HG03442 (cell line): ENCODE results near the gene LRP1.

Source experiments
- ATAC-seq: cut with Tn5 transposase; IDR thresholded peaks from one replicate; pipeline ENCODE4 v1.9.1; 2021; ENCODE audit warnings: mild to moderate bottlenecking, moderate library complexity; ENCODE audit not compliant: unreplicated experiment

The LRP1 gene

DNA sequence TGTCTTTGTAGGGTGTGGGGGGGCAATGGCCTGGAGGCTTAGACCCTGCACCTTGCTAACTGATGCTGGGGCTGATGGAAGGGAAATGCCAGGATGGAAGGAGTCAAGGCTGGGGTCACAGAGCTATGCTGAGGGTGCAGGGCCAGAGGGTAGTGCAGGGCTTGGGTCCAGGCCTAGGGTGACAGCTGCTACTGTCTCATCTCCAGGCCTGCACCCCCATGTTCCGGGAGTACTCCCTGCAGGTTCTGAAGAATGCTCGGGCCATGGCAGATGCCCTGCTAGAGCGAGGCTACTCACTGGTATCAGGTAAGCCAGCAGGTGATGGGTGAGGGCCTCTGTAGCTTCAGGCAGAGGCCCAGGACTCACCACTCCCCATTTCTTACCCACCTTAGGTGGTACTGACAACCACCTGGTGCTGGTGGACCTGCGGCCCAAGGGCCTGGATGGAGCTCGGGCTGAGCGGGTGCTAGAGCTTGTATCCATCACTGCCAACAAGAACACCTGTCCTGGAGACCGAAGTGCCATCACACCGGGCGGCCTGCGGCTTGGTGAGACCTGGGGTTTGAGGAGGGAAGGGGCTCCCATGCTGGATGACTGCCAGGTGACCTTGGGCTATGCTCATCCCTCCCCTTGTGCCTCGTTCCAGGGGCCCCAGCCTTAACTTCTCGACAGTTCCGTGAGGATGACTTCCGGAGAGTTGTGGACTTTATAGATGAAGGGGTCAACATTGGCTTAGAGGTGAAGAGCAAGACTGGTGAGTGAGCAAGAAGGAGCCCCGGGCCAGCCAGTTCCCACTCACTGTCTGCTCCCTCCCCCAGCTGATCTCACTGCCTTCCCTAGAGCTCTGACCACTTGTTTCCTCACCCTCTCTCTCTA lies 105.3 kb downstream of the LRP1 start:
- no peak for ATAC-seq

DNA sequence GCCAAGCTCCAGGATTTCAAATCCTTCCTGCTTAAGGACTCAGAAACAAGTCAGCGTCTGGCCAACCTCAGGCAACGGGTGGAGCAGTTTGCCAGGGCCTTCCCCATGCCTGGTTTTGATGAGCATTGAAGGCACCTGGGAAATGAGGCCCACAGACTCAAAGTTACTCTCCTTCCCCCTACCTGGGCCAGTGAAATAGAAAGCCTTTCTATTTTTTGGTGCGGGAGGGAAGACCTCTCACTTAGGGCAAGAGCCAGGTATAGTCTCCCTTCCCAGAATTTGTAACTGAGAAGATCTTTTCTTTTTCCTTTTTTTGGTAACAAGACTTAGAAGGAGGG lies 105.9 kb downstream of the LRP1 start:
- no peak for ATAC-seq

- no peak for ATAC-seq
Observed at GRCh38 chr12:57234571-57235016, 106.3 kb downstream of the LRP1 start.

- ATAC-seq: no peak
Observed at GRCh38 chr12:57235017-57235727, 106.9 kb downstream of the LRP1 start.

GRCh38 chr12:57235728-57236131 lies 107.4 kb downstream of the LRP1 start:
- ATAC-seq: no peak

- no peak for ATAC-seq
Observed at GRCh38 chr12:57236201-57236924, 108.1 kb downstream of the LRP1 start.

- no peak for ATAC-seq
Observed at GRCh38 chr12:57236925-57237595, 108.8 kb downstream of the LRP1 start.

GRCh38 chr12:57237596-57237931 lies 109.3 kb downstream of the LRP1 start:
- no peak for ATAC-seq

- ATAC-seq: no peak
Observed at GRCh38 chr12:57237932-57238853, 109.9 kb downstream of the LRP1 start.

DNA sequence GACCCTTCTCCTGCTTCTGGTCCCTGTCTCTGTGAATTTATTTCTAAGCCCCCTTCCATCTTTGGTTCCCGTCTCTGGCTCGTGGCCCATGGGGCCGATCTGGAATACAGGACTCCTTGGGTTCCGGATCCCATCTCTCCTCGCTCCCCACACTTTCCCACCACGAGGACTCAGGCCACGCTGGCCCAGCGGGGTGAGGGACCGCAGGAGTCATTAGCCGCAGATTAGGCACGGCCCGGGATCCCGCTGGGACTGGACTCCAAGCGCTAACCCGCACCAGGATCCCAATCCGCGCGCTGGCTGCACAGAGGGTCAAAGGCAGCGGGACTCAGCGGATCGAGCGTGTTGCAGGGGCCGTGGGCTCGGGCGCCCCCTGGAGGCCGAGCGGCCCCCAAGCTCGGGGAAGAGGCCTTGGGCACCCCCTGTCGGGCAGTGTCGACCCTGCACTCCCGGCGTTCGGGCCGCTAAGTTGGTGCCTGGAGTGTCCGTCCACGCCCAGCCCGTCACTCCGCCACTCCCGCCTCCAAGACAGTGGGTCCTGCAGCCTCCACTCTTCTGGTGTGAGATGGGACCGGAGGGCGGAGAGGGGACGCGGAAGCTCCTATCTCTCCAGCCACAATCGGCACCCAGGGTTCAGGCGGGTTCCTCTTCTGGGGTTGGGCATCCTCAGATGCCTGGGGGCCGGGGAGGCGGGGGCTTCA lies 110.7 kb downstream of the LRP1 start:
- peak; percentile 62 for ATAC-seq

- no peak for ATAC-seq
Observed at GRCh38 chr12:57239587-57240065, 111.3 kb downstream of the LRP1 start.

- no peak for ATAC-seq
Observed at GRCh38 chr12:57240066-57240921, 112.0 kb downstream of the LRP1 start.

- no peak for ATAC-seq
Observed at GRCh38 chr12:57240926-57241401, 112.7 kb downstream of the LRP1 start.

GRCh38 chr12:57241402-57242310 lies 113.4 kb downstream of the LRP1 start:
- ATAC-seq: no peak

- ATAC-seq: no peak
Observed at GRCh38 chr12:57242329-57242690, 114.0 kb downstream of the LRP1 start.

GRCh38 chr12:57242691-57243454 lies 114.6 kb downstream of the LRP1 start:
- ATAC-seq: no peak
